HEK293 (cell line): ENCODE data around the gene DTNA.

Source experiments
- KLF1 ChIP-seq: fragments of 450-650 bp; formaldehyde crosslinking; IDR thresholded peaks from 2 replicates; pipeline ENCODE4 v1.5.1; 2016; ENCODE audit warnings: missing biosample characterization, missing genetic modification characterization
- SP2 ChIP-seq: fragments of 450-650 bp; formaldehyde crosslinking; IDR thresholded peaks from 2 replicates; pipeline ENCODE4 v1.5.1; 2016; ENCODE audit warnings: missing biosample characterization, missing genetic modification characterization
- WT1 ChIP-seq: fragments of 450-650 bp; formaldehyde crosslinking; IDR thresholded peaks from 2 replicates; pipeline ENCODE4 v1.5.1; 2016; ENCODE audit warnings: missing biosample characterization, missing genetic modification characterization
- ZFP37 ChIP-seq: fragments of 450-650 bp; formaldehyde crosslinking; IDR thresholded peaks from 2 replicates; pipeline ENCODE4 v1.5.1; 2016; ENCODE audit warnings: missing biosample characterization, missing genetic modification characterization
- ZNF2 ChIP-seq: fragments of 450-650 bp; formaldehyde crosslinking; IDR thresholded peaks from 2 replicates; pipeline ENCODE4 v1.5.1; 2016; ENCODE audit warnings: missing biosample characterization, missing genetic modification characterization
- ZNF266 ChIP-seq: fragments of 450-650 bp; formaldehyde crosslinking; IDR thresholded peaks from 2 replicates; pipeline ENCODE4 v1.5.1; 2016; ENCODE audit warnings: missing biosample characterization, missing genetic modification characterization, low read depth
- ZNF324 ChIP-seq: fragments of 450-650 bp; formaldehyde crosslinking; IDR thresholded peaks from 2 replicates; pipeline ENCODE4 v1.5.1; 2016; ENCODE audit warnings: missing biosample characterization, missing genetic modification characterization
- TF ChIP-seq, protein P1 (sequence below): fragments of 450-650 bp; formaldehyde crosslinking; IDR thresholded peaks from 2 replicates; pipeline ENCODE4 v1.5.1; 2016; ENCODE audit warnings: missing biosample characterization, missing genetic modification characterization
- TF ChIP-seq, protein P2 (sequence below): fragments of 450-650 bp; formaldehyde crosslinking; IDR thresholded peaks from 2 replicates; pipeline ENCODE4 v1.5.1; 2016; ENCODE audit warnings: missing biosample characterization, missing genetic modification characterization
- TF ChIP-seq, protein P3 (sequence below): fragments of 450-650 bp; formaldehyde crosslinking; IDR thresholded peaks from 2 replicates; pipeline ENCODE4 v1.5.1; 2016; ENCODE audit warnings: missing biosample characterization, missing genetic modification characterization
- TF ChIP-seq, protein P4 (sequence below): fragments of 450-650 bp; IDR thresholded peaks from 2 replicates; pipeline ENCODE4 v1.5.1; 2018; ENCODE audit warnings: missing biosample characterization, mild to moderate bottlenecking, missing genetic modification characterization
- TF ChIP-seq, protein P5 (sequence below): fragments of 450-650 bp; formaldehyde crosslinking; IDR thresholded peaks from 2 replicates; pipeline ENCODE4 v1.5.1; 2016; ENCODE audit warnings: missing biosample characterization, missing genetic modification characterization

DNA sequence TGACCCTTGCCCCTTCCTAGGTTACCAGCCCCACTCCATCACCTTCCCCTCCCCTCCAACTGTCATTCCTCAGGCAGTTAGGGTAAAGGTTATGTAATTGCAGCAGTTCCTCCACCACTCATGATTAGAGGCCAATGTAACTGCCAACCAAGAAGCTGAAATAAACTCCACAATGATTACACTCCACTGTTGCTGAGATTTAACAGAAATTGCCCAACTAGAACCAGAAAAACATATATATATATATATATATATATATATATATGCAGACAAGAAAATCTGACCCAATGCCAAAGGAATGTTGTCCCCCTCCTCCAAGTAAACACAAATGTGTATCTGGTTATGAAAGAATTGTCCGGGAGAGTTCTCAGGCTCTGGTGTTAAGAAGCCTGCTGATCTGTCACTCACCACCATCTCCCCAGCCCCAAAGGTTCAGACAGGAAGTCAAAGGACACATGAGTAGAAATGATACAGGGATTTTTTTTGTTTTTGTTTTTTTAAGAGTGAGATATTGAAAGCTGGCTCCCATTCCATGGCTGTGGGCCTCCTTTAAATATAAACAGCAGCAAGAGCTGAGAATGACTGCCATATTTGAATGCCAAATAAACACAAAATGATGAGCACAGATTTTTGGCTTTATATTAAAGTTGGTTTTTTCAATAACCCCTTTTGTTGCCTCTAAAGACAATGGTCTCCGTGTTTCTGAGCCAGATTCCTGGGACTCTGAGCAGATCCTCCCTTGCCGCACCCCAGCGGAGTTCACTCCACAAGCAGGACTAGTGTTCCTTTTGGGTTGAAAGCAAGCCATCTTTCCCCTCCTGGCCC lies 204.0 kb downstream of the DTNA start:
- TF ChIP-seq KLF1 (tag by site-specific recombination) (no peak), ZNF324 (tag by site-specific recombination) (no peak), WT1 (tag by site-specific recombination) (no peak), ZNF2 (tag by site-specific recombination) (no peak), ZFP37 (no peak), SP2 (tag by site-specific recombination) (no peak), ZNF266 (tag by site-specific recombination) (no peak)
- TF ChIP-seq, protein P1, sequence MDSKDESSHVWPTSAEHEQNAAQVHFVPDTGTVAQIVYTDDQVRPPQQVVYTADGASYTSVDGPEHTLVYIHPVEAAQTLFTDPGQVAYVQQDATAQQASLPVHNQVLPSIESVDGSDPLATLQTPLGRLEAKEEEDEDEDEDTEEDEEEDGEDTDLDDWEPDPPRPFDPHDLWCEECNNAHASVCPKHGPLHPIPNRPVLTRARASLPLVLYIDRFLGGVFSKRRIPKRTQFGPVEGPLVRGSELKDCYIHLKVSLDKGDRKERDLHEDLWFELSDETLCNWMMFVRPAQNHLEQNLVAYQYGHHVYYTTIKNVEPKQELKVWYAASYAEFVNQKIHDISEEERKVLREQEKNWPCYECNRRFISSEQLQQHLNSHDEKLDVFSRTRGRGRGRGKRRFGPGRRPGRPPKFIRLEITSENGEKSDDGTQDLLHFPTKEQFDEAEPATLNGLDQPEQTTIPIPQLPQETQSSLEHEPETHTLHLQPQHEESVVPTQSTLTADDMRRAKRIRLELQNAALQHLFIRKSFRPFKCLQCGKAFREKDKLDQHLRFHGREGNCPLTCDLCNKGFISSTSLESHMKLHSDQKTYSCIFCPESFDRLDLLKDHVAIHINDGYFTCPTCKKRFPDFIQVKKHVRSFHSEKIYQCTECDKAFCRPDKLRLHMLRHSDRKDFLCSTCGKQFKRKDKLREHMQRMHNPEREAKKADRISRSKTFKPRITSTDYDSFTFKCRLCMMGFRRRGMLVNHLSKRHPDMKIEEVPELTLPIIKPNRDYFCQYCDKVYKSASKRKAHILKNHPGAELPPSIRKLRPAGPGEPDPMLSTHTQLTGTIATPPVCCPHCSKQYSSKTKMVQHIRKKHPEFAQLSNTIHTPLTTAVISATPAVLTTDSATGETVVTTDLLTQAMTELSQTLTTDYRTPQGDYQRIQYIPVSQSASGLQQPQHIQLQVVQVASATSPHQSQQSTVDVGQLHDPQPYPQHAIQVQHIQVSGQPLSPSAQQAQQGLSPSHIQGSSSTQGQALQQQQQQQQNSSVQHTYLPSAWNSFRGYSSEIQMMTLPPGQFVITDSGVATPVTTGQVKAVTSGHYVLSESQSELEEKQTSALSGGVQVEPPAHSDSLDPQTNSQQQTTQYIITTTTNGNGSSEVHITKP (tag by site-specific recombination), result no peak
- TF ChIP-seq, protein P2, sequence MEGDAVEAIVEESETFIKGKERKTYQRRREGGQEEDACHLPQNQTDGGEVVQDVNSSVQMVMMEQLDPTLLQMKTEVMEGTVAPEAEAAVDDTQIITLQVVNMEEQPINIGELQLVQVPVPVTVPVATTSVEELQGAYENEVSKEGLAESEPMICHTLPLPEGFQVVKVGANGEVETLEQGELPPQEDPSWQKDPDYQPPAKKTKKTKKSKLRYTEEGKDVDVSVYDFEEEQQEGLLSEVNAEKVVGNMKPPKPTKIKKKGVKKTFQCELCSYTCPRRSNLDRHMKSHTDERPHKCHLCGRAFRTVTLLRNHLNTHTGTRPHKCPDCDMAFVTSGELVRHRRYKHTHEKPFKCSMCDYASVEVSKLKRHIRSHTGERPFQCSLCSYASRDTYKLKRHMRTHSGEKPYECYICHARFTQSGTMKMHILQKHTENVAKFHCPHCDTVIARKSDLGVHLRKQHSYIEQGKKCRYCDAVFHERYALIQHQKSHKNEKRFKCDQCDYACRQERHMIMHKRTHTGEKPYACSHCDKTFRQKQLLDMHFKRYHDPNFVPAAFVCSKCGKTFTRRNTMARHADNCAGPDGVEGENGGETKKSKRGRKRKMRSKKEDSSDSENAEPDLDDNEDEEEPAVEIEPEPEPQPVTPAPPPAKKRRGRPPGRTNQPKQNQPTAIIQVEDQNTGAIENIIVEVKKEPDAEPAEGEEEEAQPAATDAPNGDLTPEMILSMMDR (tag by site-specific recombination), result no peak
- TF ChIP-seq, protein P3, sequence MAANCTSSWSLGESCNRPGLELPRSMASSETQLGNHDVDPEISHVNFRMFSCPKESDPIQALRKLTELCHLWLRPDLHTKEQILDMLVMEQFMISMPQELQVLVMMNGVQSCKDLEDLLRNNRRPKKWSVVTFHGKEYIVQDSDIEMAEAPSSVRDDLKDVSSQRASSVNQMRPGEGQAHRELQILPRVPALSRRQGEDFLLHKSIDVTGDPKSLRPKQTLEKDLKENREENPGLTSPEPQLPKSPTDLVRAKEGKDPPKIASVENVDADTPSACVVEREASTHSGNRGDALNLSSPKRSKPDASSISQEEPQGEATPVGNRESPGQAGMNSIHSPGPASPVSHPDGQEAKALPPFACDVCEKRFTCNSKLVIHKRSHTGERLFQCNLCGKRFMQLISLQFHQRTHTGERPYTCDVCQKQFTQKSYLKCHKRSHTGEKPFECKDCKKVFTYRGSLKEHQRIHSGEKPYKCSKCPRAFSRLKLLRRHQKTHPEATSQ, result no peak
- TF ChIP-seq, protein P4, sequence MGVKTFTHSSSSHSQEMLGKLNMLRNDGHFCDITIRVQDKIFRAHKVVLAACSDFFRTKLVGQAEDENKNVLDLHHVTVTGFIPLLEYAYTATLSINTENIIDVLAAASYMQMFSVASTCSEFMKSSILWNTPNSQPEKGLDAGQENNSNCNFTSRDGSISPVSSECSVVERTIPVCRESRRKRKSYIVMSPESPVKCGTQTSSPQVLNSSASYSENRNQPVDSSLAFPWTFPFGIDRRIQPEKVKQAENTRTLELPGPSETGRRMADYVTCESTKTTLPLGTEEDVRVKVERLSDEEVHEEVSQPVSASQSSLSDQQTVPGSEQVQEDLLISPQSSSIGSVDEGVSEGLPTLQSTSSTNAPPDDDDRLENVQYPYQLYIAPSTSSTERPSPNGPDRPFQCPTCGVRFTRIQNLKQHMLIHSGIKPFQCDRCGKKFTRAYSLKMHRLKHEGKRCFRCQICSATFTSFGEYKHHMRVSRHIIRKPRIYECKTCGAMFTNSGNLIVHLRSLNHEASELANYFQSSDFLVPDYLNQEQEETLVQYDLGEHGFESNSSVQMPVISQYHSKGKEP, result no peak
- TF ChIP-seq, protein P5, sequence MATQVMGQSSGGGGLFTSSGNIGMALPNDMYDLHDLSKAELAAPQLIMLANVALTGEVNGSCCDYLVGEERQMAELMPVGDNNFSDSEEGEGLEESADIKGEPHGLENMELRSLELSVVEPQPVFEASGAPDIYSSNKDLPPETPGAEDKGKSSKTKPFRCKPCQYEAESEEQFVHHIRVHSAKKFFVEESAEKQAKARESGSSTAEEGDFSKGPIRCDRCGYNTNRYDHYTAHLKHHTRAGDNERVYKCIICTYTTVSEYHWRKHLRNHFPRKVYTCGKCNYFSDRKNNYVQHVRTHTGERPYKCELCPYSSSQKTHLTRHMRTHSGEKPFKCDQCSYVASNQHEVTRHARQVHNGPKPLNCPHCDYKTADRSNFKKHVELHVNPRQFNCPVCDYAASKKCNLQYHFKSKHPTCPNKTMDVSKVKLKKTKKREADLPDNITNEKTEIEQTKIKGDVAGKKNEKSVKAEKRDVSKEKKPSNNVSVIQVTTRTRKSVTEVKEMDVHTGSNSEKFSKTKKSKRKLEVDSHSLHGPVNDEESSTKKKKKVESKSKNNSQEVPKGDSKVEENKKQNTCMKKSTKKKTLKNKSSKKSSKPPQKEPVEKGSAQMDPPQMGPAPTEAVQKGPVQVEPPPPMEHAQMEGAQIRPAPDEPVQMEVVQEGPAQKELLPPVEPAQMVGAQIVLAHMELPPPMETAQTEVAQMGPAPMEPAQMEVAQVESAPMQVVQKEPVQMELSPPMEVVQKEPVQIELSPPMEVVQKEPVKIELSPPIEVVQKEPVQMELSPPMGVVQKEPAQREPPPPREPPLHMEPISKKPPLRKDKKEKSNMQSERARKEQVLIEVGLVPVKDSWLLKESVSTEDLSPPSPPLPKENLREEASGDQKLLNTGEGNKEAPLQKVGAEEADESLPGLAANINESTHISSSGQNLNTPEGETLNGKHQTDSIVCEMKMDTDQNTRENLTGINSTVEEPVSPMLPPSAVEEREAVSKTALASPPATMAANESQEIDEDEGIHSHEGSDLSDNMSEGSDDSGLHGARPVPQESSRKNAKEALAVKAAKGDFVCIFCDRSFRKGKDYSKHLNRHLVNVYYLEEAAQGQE (tag by site-specific recombination), result no peak
